ENCODE results near the gene TP73.

TP73 gene

GRCh38 chr1:3660704-3661103 lies 8.4 kb downstream of the TP73 start:
- no peak for TF ChIP-seq CTCF (IDR thresholded peaks at IDR 0.05; ENCODE audit: insufficient read depth, low read depth, low read length, missing control alignments)
- no peak for DNase-seq (ENCODE audit: low read depth)
- H3K4me3 ChIP-seq (ENCODE audit: low read length), result no peak overlapping the region

- TF ChIP-seq CTCF (IDR thresholded peaks at IDR 0.05; ENCODE audit: insufficient read depth, low read depth, low read length, missing control alignments), result no peak
- no peak for DNase-seq (ENCODE audit: low read depth)
Measured at GRCh38 chr1:3661631-3662030, 9.3 kb downstream of the TP73 start.

GRCh38 chr1:3662080-3662671 lies 9.9 kb downstream of the TP73 start:
- H3K4me3 ChIP-seq (ENCODE audit: low read length), result no peak overlapping the region
- no peak for DNase-seq (ENCODE audit: low read depth)
- TF ChIP-seq CTCF (IDR thresholded peaks at IDR 0.05; ENCODE audit: insufficient read depth, low read depth, low read length, missing control alignments), result no peak

More at GRCh38 chr1:3661631-3662030, 9.3 kb downstream of the TP73 start:
- H3K4me3 ChIP-seq (ENCODE audit: low read length), result no peak overlapping the region

GRCh38 chr1:3663999-3664699 lies 11.8 kb downstream of the TP73 start:
- DNase-seq (ENCODE audit: low read depth), result no peak
- TF ChIP-seq CTCF (IDR thresholded peaks at IDR 0.05; ENCODE audit: insufficient read depth, low read depth, low read length, missing control alignments), result no peak
- no peak overlapping the region for H3K4me3 ChIP-seq (ENCODE audit: low read length)

- H3K4me3 ChIP-seq (ENCODE audit: low read length), result no peak overlapping the region
- DNase-seq (ENCODE audit: low read depth), result peak; percentile 57
- no peak for TF ChIP-seq CTCF (IDR thresholded peaks at IDR 0.05; ENCODE audit: insufficient read depth, low read depth, low read length, missing control alignments)
Measured at GRCh38 chr1:3664700-3665375, 12.5 kb downstream of the TP73 start.

GRCh38 chr1:3668148-3668547 lies 15.8 kb downstream of the TP73 start:
- H3K4me3 ChIP-seq (ENCODE audit: low read length), result no peak overlapping the region
- DNase-seq (ENCODE audit: low read depth), result no peak
- no peak for TF ChIP-seq CTCF (IDR thresholded peaks at IDR 0.05; ENCODE audit: insufficient read depth, low read depth, low read length, missing control alignments)
